Fibroblast of skin of right quadriceps (primary cell): ENCODE measurements around the gene CTXN3.
"Not testable (repeated sequence)": the region's sequence is repeated elsewhere in the genome, so short reads cannot be mapped to it uniquely, and the experiment has no call there.

Source experiments
- DNase-seq: peaks from one replicate; pipeline ENCODE4 v3.0.0-alpha.2; 2013

Gene CTXN3

GRCh38 chr5:127652952-127653611 lies 4.2 kb downstream of the CTXN3 start:
- DNase-seq: no peak

GRCh38 chr5:127656825-127657224 lies 7.9 kb downstream of the CTXN3 start:
- DNase-seq: no peak

GRCh38 chr5:127660047-127660733 lies 11.3 kb downstream of the CTXN3 start:
- no peak for DNase-seq

- no peak for DNase-seq
These were observed 15.2 kb downstream of the CTXN3 start for GRCh38 chr5:127664093-127664492.

GRCh38 chr5:127665641-127666040 lies 16.8 kb downstream of the CTXN3 start:
- no peak for DNase-seq

GRCh38 chr5:127666043-127666716 lies 17.3 kb downstream of the CTXN3 start:
- DNase-seq: peak; percentile 17

GRCh38 chr5:127667926-127668325 lies 19.0 kb downstream of the CTXN3 start:
- no peak for DNase-seq

GRCh38 chr5:127671218-127671617 lies 22.3 kb downstream of the CTXN3 start:
- no peak for DNase-seq

- peak; percentile 17 for DNase-seq
These were observed 24.4 kb downstream of the CTXN3 start for GRCh38 chr5:127673117-127673800.

GRCh38 chr5:127676951-127677350 lies 28.1 kb downstream of the CTXN3 start:
- not testable (repeated sequence) for DNase-seq

GRCh38 chr5:127679691-127680330 lies 30.9 kb downstream of the CTXN3 start:
- not testable (repeated sequence) for DNase-seq

- no peak for DNase-seq
These were observed 31.7 kb downstream of the CTXN3 start for GRCh38 chr5:127680595-127680994.

- DNase-seq: peak; percentile 25
These were observed 34.1 kb downstream of the CTXN3 start for GRCh38 chr5:127683008-127683407.

- no peak for DNase-seq
These were observed 36.0 kb downstream of the CTXN3 start for GRCh38 chr5:127684726-127685467.

- DNase-seq: no peak
These were observed 36.8 kb downstream of the CTXN3 start for GRCh38 chr5:127685662-127686061.

- no peak for DNase-seq
These were observed 37.5 kb downstream of the CTXN3 start for GRCh38 chr5:127686424-127686823.

GRCh38 chr5:127694518-127695171 lies 45.8 kb downstream of the CTXN3 start:
- DNase-seq: no peak

- no peak for DNase-seq
These were observed 46.5 kb downstream of the CTXN3 start for GRCh38 chr5:127695346-127695745.

GRCh38 chr5:127696683-127697082 lies 47.8 kb downstream of the CTXN3 start:
- DNase-seq: peak; percentile 86

- DNase-seq: peak; percentile 64
These were observed 49.2 kb downstream of the CTXN3 start for GRCh38 chr5:127697894-127698600.

- DNase-seq: no peak
These were observed 50.5 kb downstream of the CTXN3 start for GRCh38 chr5:127699416-127699815.
